ENCODE results near the gene KLHL26. TPM values are rescaled to one million over a fixed set of nuclear protein-coding genes. Genes with fewer than 3 reads are reported as not detected.

KLHL26 gene, protein sequence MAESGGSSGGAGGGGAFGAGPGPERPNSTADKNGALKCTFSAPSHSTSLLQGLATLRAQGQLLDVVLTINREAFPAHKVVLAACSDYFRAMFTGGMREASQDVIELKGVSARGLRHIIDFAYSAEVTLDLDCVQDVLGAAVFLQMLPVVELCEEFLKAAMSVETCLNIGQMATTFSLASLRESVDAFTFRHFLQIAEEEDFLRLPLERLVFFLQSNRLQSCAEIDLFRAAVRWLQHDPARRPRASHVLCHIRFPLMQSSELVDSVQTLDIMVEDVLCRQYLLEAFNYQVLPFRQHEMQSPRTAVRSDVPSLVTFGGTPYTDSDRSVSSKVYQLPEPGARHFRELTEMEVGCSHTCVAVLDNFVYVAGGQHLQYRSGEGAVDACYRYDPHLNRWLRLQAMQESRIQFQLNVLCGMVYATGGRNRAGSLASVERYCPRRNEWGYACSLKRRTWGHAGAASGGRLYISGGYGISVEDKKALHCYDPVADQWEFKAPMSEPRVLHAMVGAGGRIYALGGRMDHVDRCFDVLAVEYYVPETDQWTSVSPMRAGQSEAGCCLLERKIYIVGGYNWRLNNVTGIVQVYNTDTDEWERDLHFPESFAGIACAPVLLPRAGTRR
- 3.1 to 4.4 TPM (median 3.2 TPM) in 5 replicates for total RNA-seq (2022; extraction: Qiagen RNA extraction; ENCODE audit: low read depth)

DNA sequence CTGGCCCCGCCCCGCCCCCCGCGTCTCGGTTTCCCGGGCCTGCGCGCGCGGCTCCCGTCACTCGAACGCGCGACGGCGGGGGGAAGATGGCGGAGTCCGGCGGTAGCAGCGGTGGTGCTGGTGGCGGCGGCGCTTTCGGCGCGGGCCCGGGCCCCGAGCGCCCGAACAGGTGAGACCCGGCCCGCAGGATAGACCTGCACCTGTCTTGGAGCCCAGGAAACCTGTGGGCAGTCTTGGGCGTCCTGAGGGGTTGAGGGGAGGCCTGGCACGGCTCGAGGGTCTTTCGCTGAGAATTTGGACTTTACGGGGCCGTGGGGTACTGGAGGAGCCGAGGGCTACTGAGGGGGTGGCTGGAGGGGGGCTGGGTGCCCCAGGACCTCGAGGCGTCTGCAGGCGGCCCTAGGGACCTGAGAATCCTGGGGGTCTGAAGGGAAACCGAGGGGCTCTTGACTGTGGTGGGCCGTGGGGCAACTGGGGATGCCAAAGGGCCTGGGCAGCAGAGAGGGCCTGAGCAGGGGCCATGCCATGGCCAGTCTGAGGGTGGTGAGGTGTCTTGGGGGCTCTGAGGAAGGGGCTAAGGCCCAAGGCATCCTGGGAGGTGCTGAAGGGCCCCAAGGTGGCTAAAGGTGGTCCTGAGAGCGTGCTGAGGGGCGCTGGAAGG, at the start of gene KLHL26:
TSS of gene KLHL26 (plus strand) at position 60 of the 661 bp plus-strand sequence. CDS start at position 87, 27 bp downstream.

DNA sequence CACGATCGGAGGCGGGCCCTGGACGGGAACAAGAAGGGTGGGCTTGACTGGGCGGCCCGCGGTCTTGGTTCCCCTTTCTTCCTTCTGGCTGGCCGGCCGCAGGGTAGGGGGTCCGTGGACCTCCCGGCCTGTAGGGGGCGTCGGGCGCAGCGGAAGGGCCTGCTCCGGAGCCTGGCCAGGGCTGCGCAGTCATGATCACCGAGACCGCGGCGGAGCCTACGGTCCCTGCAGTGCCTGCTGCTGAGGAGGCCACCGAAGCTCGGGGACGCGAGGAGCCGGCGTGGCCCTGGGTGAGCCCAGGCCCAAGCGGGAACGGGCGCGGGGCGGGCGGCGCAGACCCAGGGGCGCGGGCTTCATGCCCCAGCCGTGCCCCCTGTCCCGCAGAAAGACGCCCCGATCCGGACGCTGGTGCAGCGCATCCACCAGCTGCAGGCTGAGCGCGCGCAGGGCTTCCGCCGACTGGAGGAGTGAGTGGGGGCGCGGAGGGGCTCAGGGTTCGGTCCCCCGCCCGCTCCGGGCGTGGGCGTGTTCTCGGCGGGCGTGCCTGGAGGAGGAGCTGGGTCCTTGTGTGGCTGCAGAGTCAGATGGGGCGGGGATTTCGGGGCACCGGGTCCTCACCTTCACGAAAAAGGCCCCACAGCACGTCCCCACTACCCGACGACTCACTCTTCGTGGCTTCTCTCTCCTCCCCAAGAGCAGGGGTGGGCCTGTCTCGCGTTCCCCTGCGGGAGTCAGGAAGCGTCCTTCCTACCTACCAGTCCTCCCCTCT, 48.0 kb upstream of the KLHL26 start, which contains the start of gene REX1BD:
TSS of gene REX1BD (plus strand) at position 188 of the 769 bp plus-strand sequence. CDS start at position 192, 4 bp downstream.

DNA sequence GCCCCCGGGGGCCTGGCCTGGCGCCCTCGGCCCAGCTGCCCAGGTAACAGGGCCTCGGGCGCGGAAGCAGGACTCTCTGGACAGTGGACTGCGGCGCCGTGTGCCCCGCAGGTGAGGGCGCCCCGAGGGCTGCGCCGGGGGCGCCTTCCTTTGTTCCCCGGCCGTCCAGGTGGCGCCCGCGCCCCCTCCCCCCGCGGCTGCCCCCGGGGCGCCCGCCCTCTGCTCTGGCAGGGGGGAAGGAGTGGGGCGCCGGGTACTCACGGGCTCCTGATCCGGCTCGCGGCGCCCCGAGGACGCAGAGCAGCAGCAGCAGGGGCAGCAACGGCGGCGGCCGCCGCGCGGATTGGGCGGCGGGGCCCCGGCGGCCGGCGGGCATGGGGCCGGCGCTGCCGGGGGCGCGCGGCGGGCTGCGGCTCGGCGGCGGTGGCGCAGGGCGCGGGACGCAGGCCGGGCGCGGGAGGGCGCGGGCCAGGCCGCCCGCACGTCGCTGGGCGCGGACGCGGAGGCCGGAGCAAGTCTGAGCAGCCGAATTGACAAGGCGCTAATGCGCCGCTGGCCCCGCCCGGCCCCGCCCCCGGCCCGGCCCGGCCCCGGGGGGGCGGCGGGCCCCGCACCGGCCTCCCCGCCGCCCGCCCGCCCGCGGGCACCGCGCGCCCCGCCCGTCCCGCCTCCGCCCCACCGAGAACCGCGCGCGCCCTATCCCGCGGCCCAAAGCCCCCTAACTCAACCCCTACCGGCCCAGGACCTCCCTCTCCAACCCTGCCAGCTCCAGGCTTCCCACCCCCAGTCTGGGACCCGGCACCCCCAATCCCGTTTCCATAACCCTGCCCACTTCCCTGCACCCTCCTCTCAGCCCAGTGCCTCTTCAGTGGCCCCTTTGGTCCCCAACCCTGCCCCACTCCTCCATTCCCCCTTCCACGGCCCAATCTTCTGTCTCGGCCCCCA, 30.3 kb upstream of the KLHL26 start, which contains the start of gene CRLF1:
TSS of gene CRLF1 (minus strand) at position 519 of the 945 bp plus-strand sequence. CDS start at position 376, 143 bp downstream.

DNA sequence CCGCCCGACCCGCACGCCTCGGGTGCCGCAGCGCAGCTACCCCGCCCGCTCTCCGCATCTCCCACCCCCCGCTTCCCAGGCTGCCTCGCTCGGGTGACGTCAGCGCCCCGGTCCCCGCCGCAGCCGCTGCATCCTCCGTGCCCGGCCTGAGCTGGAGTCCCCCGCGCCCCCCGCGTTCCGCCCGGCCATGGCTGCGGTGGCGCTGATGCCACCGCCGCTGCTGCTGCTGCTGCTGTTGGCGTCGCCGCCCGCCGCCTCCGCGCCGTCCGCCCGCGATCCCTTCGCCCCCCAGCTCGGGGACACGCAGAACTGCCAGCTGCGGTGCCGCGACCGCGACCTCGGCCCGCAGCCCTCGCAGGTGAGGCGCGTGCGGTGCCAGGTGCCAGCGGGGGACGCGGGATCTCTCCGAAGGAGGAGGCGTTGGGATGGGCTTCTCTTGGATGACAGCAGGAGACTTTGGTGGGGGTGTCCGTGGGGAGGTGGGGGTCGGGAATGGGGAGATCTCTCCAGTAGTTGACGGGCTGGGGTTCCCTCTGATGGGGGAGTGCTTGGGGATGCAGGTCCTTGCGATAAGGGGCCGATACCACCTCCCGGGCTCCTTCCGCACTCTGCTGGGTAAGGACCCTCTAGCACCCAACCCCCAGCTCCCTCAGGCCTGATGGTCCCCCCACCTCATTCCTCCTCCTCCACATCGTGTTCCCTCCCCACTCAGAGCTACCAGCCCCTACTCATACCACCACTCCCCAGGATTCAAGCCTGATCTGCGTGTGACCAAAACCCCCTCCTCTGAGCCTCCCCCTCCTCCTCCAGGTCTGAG, 23.8 kb upstream of the KLHL26 start, which contains the start of gene TMEM59L:
TSS of gene TMEM59L (plus strand) at position 99 of the 817 bp plus-strand sequence. CDS start at position 188, 89 bp downstream.

DNA sequence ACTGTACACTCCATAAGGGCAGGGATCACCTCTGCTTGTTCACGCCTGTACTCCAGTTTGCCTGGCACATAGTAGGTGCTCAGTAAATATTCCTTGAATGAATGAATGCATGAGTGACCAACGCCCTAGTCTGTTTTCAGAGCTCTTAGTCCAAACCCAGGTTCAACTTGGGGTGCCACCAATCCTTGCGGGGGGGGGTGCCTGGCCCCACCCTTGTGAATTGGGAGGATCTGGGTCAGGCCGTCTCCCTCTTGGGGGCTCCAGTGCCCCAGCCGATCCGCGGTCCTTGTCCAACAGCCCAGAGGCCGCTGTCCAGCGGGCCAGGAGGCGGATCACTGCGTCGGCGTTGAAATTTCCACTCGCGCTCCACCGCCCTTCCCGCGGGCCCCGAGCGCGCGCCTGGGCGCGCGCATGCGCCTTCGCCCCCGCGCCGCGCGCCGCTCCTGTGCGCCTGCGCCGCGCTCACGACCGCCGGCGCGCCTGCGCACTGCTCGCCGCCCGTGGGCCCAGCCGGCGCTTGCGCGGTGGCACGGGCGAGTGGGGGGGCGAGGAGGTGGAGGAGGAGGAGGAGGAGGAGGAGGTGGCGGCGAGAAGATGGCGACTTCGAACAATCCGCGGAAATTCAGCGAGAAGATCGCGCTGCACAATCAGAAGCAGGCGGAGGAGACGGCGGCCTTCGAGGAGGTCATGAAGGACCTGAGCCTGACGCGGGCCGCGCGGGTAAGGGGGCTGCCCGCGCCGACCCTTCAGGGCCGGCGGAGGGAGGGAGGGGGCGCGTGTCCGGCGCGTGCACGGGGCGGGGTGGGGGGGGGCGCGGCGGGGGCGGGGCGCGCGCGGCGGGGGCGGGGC, 46.5 kb downstream of the KLHL26 start, which contains the start of gene CRTC1:
TSS of gene CRTC1 (plus strand) at position 572 of the 849 bp plus-strand sequence. CDS start at position 595, 23 bp downstream.

Other genes starting within 250 kb of the KLHL26 start
- gene LRRC25, start 239.4 kb upstream of the KLHL26 start, total RNA-seq (2022; extraction: Qiagen RNA extraction; ENCODE audit: low read depth), result not detected in 5 replicates
- 42.9 to 62.5 TPM (median 44.8 TPM) in 5 replicates for gene SSBP4, start 217.6 kb upstream of the KLHL26 start, total RNA-seq (2022; extraction: Qiagen RNA extraction; ENCODE audit: low read depth)
- gene ISYNA1, start 198.9 kb upstream of the KLHL26 start, total RNA-seq (2022; extraction: Qiagen RNA extraction; ENCODE audit: low read depth), result 30.2 to 44.3 TPM (median 37.1 TPM) in 5 replicates
- 4.9 to 5.5 TPM (median 5.0 TPM) in 5 replicates for gene ELL, start 115.0 kb upstream of the KLHL26 start, total RNA-seq (2022; extraction: Qiagen RNA extraction; ENCODE audit: low read depth)
- 133 to 151 TPM (median 136 TPM) in 5 replicates for gene FKBP8, start 93.5 kb upstream of the KLHL26 start, total RNA-seq (2022; extraction: Qiagen RNA extraction; ENCODE audit: low read depth)
- 87.9 to 111 TPM (median 98.4 TPM) in 5 replicates for gene KXD1, start 79.2 kb upstream of the KLHL26 start, total RNA-seq (2022; extraction: Qiagen RNA extraction; ENCODE audit: low read depth)
- 1,087 to 1,167 TPM (median 1,108 TPM) in 5 replicates for gene UBA52, start 65.2 kb upstream of the KLHL26 start, total RNA-seq (2022; extraction: Qiagen RNA extraction; ENCODE audit: low read depth)
- gene REX1BD, start 48.2 kb upstream of the KLHL26 start, total RNA-seq (2022; extraction: Qiagen RNA extraction; ENCODE audit: low read depth), result 37.0 to 53.9 TPM (median 50.4 TPM) in 5 replicates
- 1.5 to 4.5 TPM (median 3.0 TPM) in 5 replicates for gene CRLF1, start 30.2 kb upstream of the KLHL26 start, total RNA-seq (2022; extraction: Qiagen RNA extraction; ENCODE audit: low read depth)
- gene TMEM59L, start 24.2 kb upstream of the KLHL26 start, total RNA-seq (2022; extraction: Qiagen RNA extraction; ENCODE audit: low read depth), result 3.6 to 6.3 TPM (median 5.4 TPM) in 5 replicates
- 2.2 to 5.6 TPM (median 4.6 TPM) in 5 replicates for gene CRTC1, start 46.7 kb downstream of the KLHL26 start, total RNA-seq (2022; extraction: Qiagen RNA extraction; ENCODE audit: low read depth)
- 0.03 to 0.06 TPM (median 0.06 TPM) in 3 of 5 replicates, not detected in the others for gene COMP, start 154.3 kb downstream of the KLHL26 start, total RNA-seq (2022; extraction: Qiagen RNA extraction; ENCODE audit: low read depth)
- 33.4 to 45.5 TPM (median 44.3 TPM) in 5 replicates for gene UPF1, start 194.9 kb downstream of the KLHL26 start, total RNA-seq (2022; extraction: Qiagen RNA extraction; ENCODE audit: low read depth)